Fibroblast of lung (primary cell): ENCODE measurements around the gene VPS26C. TPM values are rescaled to one million over a fixed set of nuclear protein-coding genes. Genes with fewer than 3 reads are reported as not detected.

ENCODE experiments used
- DNase-seq, 2 donors: peaks; one replicate each; pipeline versions ENCODE4 v3.0.0 to v3.0.0-alpha.2; 2010; ENCODE audit warnings: low read depth in 2 of 2
- H2AFZ ChIP-seq: 2 replicates; pipeline ENCODE4 v1.5.1; 2012; ENCODE audit warnings: low read length, control low read depth, inconsistent platforms
- H3K27ac ChIP-seq: 2 replicates; pipeline ENCODE4 v1.5.1; 2011; ENCODE audit warnings: low read length, control low read depth; ENCODE audit not compliant: insufficient read depth
- H3K27me3 ChIP-seq: 2 replicates; pipeline ENCODE4 v1.5.1; 2011; ENCODE audit warnings: mild to moderate bottlenecking, low read length; ENCODE audit not compliant: control insufficient read depth, insufficient read depth
- H3K36me3 ChIP-seq: 2 replicates; pipeline ENCODE4 v1.5.1; 2011; ENCODE audit warnings: low read length; ENCODE audit not compliant: control insufficient read depth, insufficient read depth
- H3K4me1 ChIP-seq: 2 replicates; pipeline ENCODE4 v1.5.1; 2011; ENCODE audit warnings: low read length; ENCODE audit not compliant: control insufficient read depth, insufficient read depth; ENCODE audit errors: extremely low read depth
- H3K4me2 ChIP-seq: 2 replicates; pipeline ENCODE4 v1.5.1; 2011; ENCODE audit warnings: low read length, control low read depth; ENCODE audit not compliant: insufficient read depth; ENCODE audit errors: extremely low read depth
- H3K4me3 ChIP-seq, 4 experiments: fragments of 200-600 bp in 1 of 4; sonication (generic) in 1 of 4; replicated peaks in 1 of 4; 2 replicates each; pipeline ENCODE4 v1.5.1; 2011 to 2016; ENCODE audit warnings: low read length in 4 of 4, low read depth in 3 of 4, mild to moderate bottlenecking in 3 of 4, control low read depth in 2 of 4, inconsistent platforms in 1 of 4, mixed read lengths in 1 of 4; ENCODE audit not compliant: insufficient read depth in 1 of 4; ENCODE audit errors: control extremely low read depth in 1 of 4
- H3K79me2 ChIP-seq: 2 replicates; pipeline ENCODE4 v1.5.1; 2012; ENCODE audit warnings: mild to moderate bottlenecking, low read length, inconsistent platforms; ENCODE audit not compliant: control insufficient read depth, insufficient read depth
- H3K9ac ChIP-seq: 2 replicates; pipeline ENCODE4 v1.5.1; 2011; ENCODE audit warnings: mild to moderate bottlenecking, low read length, control low read depth; ENCODE audit not compliant: insufficient read depth
- H3K9me3 ChIP-seq: 2 replicates; pipeline ENCODE4 v1.5.1; 2012; ENCODE audit warnings: low read depth, low read length; ENCODE audit not compliant: control insufficient read depth, insufficient read depth
- H4K20me1 ChIP-seq: 2 replicates; pipeline ENCODE4 v1.5.1; 2011; ENCODE audit warnings: low read length; ENCODE audit not compliant: control insufficient read depth, insufficient read depth; ENCODE audit errors: extremely low read depth
- CTCF ChIP-seq, 2 donors: IDR thresholded peaks in 1 of 2; conservative IDR thresholded peaks in 1 of 2; 1 replicate in 1 of 2; 2 replicates in 1 of 2; pipeline ENCODE4 v1.5.1; 2011 to 2012; ENCODE audit warnings: low read length in 2 of 2, control low read depth in 1 of 2, inconsistent platforms in 1 of 2, low read depth in 1 of 2, mild to moderate bottlenecking in 1 of 2
- EZH2 ChIP-seq: IDR thresholded peaks from 2 replicates; pipeline ENCODE4 v1.5.1; 2012; ENCODE audit warnings: low read length, control low read depth, mild to moderate bottlenecking; ENCODE audit errors: missing control alignments
- polyA plus RNA-seq, 2 donors: library from polyadenylated mRNA; depleted of rRNA in 1 of 2; stranded (reverse) in 1 of 2; unstranded in 1 of 2; fragments of >200 nt; gene quantifications; 2 replicates each; pipeline ENCODE4 v1.2.1, GENCODE V29; 2011 to 2012; ENCODE audit warnings: missing spikeins in 1 of 2
- total RNA-seq: library from RNA; depleted of rRNA; stranded (reverse); fragments of >200 nt; gene quantifications from 2 replicates; pipeline ENCODE4 v1.2.1, GENCODE V29; 2014

Gene VPS26C
- total and polyA plus RNA-seq, 2 donors (not counting 1 experiment from before 2014, with no cell fraction given), result 61.4 to 84.4 TPM

GRCh38 chr21:37244501-37245095 lies 22.5 kb downstream of the VPS26C start:
- no peak overlapping the region for H2AFZ ChIP-seq
- H3K36me3 ChIP-seq, result peaks cover 2% of the 10 kb centered on the region
- no peak for TF ChIP-seq EZH2
- TF ChIP-seq CTCF (conservative IDR thresholded peaks at IDR 0.05 in 1 of 2, IDR thresholded peaks at IDR 0.05 in 1 of 2; ENCODE audit: low read depth in 1 of 2, low read length in 2 of 2), result no peak
- H3K9ac ChIP-seq, result no peak overlapping the region
- no peaks in the 10 kb centered on the region for H4K20me1 ChIP-seq
- no peaks in the 10 kb centered on the region for H3K27me3 ChIP-seq
- H3K9me3 ChIP-seq, result no peaks in the 10 kb centered on the region
- DNase-seq, result peak in 1 of 2 donors; percentile 49
- H3K4me1 ChIP-seq, result no peaks in the 10 kb centered on the region
- H3K27ac ChIP-seq, result no peak overlapping the region
- no peak overlapping the region for H3K4me2 ChIP-seq
- H3K4me3 ChIP-seq, result no peak overlapping the region
- peaks cover 62% of the 10 kb centered on the region for H3K79me2 ChIP-seq

- no peaks in the 10 kb centered on the region for H3K27me3 ChIP-seq
- H2AFZ ChIP-seq, result no peak overlapping the region
- H3K4me3 ChIP-seq, result no peak overlapping the region
- peaks cover 2% of the 10 kb centered on the region for H3K36me3 ChIP-seq
- no peaks in the 10 kb centered on the region for H3K4me1 ChIP-seq
- no peaks in the 10 kb centered on the region for H4K20me1 ChIP-seq
- TF ChIP-seq EZH2, result no peak
- TF ChIP-seq CTCF (conservative IDR thresholded peaks at IDR 0.05 in 1 of 2, IDR thresholded peaks at IDR 0.05 in 1 of 2; ENCODE audit: low read depth in 1 of 2, low read length in 2 of 2), result no peak
- no peak for DNase-seq
- H3K9me3 ChIP-seq, result no peaks in the 10 kb centered on the region
- H3K9ac ChIP-seq, result no peak overlapping the region
- H3K4me2 ChIP-seq, result no peak overlapping the region
- no peak overlapping the region for H3K27ac ChIP-seq
- peaks cover 56% of the 10 kb centered on the region for H3K79me2 ChIP-seq
Observed at GRCh38 chr21:37243961-37244360, 23.2 kb downstream of the VPS26C start.

- H3K36me3 ChIP-seq, result peaks cover 3% of the 10 kb centered on the region
- no peaks in the 10 kb centered on the region for H3K27me3 ChIP-seq
- no peaks in the 10 kb centered on the region for H3K9me3 ChIP-seq
- no peak overlapping the region for H3K4me3 ChIP-seq
- TF ChIP-seq EZH2 (no peak), CTCF (conservative IDR thresholded peaks at IDR 0.05 in 1 of 2, IDR thresholded peaks at IDR 0.05 in 1 of 2; ENCODE audit: low read depth in 1 of 2, low read length in 2 of 2) (no peak)
- no peak overlapping the region for H3K9ac ChIP-seq
- H3K4me1 ChIP-seq, result no peaks in the 10 kb centered on the region
- DNase-seq, result no peak
- no peak overlapping the region for H3K27ac ChIP-seq
- H3K4me2 ChIP-seq, result no peak overlapping the region
- H3K79me2 ChIP-seq, result peaks cover 36% of the 10 kb centered on the region
- no peaks in the 10 kb centered on the region for H4K20me1 ChIP-seq
- H2AFZ ChIP-seq, result no peak overlapping the region
Observed at GRCh38 chr21:37241426-37241825, 25.7 kb downstream of the VPS26C start.
